GM11168 (cell line): ENCODE results near the gene TTYH1.
"Not testable (repeated sequence)": the region's sequence is repeated elsewhere in the genome, so short reads cannot be mapped to it uniquely, and the experiment has no call there.

Experiments
- in situ Hi-C: fragments of 300-500 bp; cut with MboI; formaldehyde crosslinking; loops from one replicate; pipeline ENCODE4 v1.12.0; 2022; ENCODE audit warnings: low sequenced_read_pairs; ENCODE audit not compliant: unreplicated experiment

Gene TTYH1

GRCh38 chr19:54456423-54457373, 41.4 kb downstream of the TTYH1 start:
- in situ Hi-C loops, result no loop called here

GRCh38 chr19:54457773-54458647, 42.7 kb downstream of the TTYH1 start:
- in situ Hi-C loops, result no loop called here

GRCh38 chr19:54458648-54459281, 43.5 kb downstream of the TTYH1 start:
- in situ Hi-C loops, result no loop called here

GRCh38 chr19:54459282-54460229, 44.3 kb downstream of the TTYH1 start:
- in situ Hi-C loops, result no loop called here

GRCh38 chr19:54460230-54461005, 45.2 kb downstream of the TTYH1 start:
- in situ Hi-C loops, result no loop called here

GRCh38 chr19:54461210-54461609, 45.9 kb downstream of the TTYH1 start:
- in situ Hi-C loops, result no loop called here

- in situ Hi-C loops, result no loop called here
These were observed 46.3 kb downstream of the TTYH1 start for GRCh38 chr19:54461613-54462012.

GRCh38 chr19:54462047-54462654, 46.9 kb downstream of the TTYH1 start:
- in situ Hi-C loops, result no loop called here

GRCh38 chr19:54462655-54463530, 47.6 kb downstream of the TTYH1 start:
- in situ Hi-C loops, result no loop called here

- in situ Hi-C loops, result no loop called here
These were observed 48.3 kb downstream of the TTYH1 start, which contains the start of gene LENG9 for GRCh38 chr19:54463531-54464043. TSS of gene LENG9 (minus strand) at chr19:54463778. CDS start at chr19:54463526, 252 bp downstream.

GRCh38 chr19:54464044-54464629, 48.9 kb downstream of the TTYH1 start:
- in situ Hi-C loops, result no loop called here

- in situ Hi-C loops, result no loop called here
These were observed 49.6 kb downstream of the TTYH1 start for GRCh38 chr19:54464630-54465425.

- in situ Hi-C loops, result no loop called here
These were observed 50.3 kb downstream of the TTYH1 start for GRCh38 chr19:54465426-54466109.

GRCh38 chr19:54466110-54466480, 50.8 kb downstream of the TTYH1 start:
- in situ Hi-C loops, result not testable (repeated sequence)

- in situ Hi-C loops, result no loop called here
These were observed 54.3 kb downstream of the TTYH1 start for GRCh38 chr19:54469496-54469934.
